ENCODE data around the gene GPC5.

The GPC5 gene

DNA sequence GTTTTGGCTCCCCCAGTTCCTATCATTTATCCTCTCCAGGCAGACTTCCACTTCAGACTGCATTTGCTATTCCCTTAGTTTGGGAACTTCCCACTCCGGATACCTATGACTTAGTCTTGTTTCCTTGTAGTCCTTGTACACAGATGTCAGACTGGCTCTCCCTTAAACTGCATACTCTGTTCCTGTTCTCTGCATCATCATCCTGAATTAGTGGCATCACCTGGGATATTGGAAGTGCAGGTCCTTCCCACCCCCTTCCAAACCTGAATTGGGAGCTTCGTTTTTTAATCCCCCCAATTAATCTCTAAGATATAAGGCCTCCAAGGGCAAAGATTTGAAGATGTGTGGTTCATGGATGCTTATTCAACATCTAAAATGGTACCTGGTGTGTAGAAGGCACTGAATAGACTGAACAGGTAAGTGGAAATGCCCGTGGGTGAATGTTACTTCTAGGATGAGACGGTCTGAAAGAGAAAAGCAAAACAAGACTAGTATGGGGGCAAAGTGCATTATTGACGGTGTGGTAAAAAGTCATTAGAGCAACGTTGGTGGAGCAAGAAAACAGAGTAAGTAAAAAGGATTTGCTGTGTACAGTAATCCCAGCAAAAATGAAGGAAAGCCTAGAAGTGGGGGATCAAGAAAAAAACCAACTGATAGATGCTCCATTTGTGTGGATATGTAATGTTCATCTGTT is 41.4 kb upstream of the GPC5 start:
- Histone ChIP-seq H3K9me3 (ENCODE audit: insufficient read depth, low read depth, low read length) (no peaks in the 10 kb centered on the region), H3K9ac (ENCODE audit: low read depth, low read length) (no peak overlapping the region), H3K27me3 (ENCODE audit: insufficient read depth, low read length) (no peaks in the 10 kb centered on the region), H3K4me3 (ENCODE audit: low read length) (no peak overlapping the region), H3K27ac (ENCODE audit: low read depth, low read length) (0 out of 2 replicates have a peak overlapping the region, but pooled peaks have one; percentile 1), H3K4me1 (ENCODE audit: insufficient read depth, low read length) (no peaks in the 10 kb centered on the region), H3K36me3 (ENCODE audit: insufficient read depth, low read length) (peaks cover 59% of the 10 kb centered on the region)
- WGBS = 89% methylated on average over 5 of the region's 6 CpGs

DNA sequence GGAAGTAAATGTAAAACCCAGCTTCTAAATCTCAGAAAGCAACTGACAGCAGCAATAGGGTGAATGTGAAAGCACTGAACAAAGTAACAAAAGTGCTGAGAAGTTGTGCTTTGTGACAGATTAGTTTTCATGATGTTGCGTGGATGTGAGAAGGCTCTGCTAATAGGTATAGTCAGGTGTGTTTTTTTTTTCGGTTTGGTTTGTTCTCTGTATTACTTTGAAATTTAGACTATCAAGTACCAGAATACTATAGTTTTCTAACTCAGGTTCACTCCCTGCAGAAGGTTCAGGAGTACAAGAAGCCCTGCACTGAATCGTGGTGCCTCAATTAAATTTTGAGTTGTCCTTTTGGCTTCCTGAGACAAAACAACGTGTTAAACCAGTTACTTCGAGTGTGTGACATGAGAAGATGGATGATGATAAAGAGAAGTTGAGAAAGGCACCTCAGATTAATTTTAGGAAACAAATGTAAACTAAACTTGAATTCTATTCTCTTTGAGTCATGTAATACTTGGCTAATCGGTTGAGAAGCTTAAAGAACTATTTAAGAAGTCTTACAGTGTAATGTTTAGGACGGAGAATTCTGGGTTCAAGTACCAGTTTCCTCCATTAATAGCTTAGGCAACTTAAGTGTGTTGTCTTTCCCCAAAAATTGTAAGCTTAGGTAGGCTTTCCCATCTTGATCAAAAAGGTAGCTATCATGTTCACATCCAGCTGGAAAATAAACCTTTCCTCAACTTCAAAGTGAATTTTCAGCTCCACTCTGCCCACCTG is 40.6 kb upstream of the GPC5 start:
- WGBS = 94% methylated on average over 6 of the region's 7 CpGs
- Histone ChIP-seq H3K36me3 (ENCODE audit: insufficient read depth, low read length) (peaks cover 52% of the 10 kb centered on the region), H3K4me1 (ENCODE audit: insufficient read depth, low read length) (no peaks in the 10 kb centered on the region), H3K4me3 (ENCODE audit: low read length) (no peak overlapping the region), H3K9me3 (ENCODE audit: insufficient read depth, low read depth, low read length) (no peaks in the 10 kb centered on the region), H3K9ac (ENCODE audit: low read depth, low read length) (no peak overlapping the region), H3K27ac (ENCODE audit: low read depth, low read length) (0 out of 2 replicates have a peak overlapping the region, but pooled peaks have one; percentile 1), H3K27me3 (ENCODE audit: insufficient read depth, low read length) (no peaks in the 10 kb centered on the region)

DNA sequence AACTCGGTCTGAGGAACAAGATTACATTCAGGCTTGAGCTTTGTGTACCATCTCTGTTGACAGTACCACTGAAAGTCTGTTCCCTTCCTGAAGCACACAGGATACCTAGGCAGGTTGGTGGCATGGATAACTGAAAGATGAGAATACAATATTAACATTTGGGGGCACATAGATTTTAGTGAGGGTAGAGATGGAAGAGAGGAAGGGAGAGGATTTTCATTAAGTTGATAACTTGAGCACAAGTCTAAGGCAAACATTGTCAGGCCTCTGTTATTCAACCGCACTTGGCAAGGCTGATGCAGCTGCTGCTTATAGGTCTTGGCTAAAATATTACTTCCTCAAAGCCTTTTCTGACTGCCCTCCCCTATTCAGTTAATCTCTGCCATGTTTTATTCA is 40.0 kb upstream of the GPC5 start:
- H3K27me3 ChIP-seq (ENCODE audit: insufficient read depth, low read length) = no peaks in the 10 kb centered on the region
- H3K27ac ChIP-seq (ENCODE audit: low read depth, low read length) = 0 out of 2 replicates have a peak overlapping the region, but pooled peaks have one; percentile 1

DNA sequence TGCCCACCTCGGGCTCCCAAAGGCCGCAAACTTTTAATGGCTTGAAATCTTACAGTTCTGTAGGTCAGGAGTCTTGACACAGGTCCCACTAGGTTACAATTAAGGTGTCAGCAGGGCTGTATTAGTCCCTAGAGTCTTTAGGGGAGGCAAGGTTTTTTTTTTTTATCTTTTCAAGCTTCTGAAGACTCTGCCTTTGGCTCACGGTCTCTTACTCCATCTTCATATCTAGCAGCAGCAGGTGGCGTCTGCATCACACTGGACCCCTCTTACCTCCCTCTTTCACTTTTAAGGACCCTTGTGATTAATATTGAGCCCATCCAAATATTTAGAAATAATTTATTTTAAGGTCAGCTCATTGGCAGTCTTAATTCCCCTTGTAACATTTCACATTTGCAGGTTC is 39.3 kb upstream of the GPC5 start:
- Histone ChIP-seq H3K4me3 (ENCODE audit: low read length) (no peak overlapping the region), H3K9me3 (ENCODE audit: insufficient read depth, low read depth, low read length) (no peaks in the 10 kb centered on the region), H3K27me3 (ENCODE audit: insufficient read depth, low read length) (no peaks in the 10 kb centered on the region), H3K36me3 (ENCODE audit: insufficient read depth, low read length) (peaks cover 39% of the 10 kb centered on the region), H3K9ac (ENCODE audit: low read depth, low read length) (no peak overlapping the region), H3K27ac (ENCODE audit: low read depth, low read length) (no peak overlapping the region), H3K4me1 (ENCODE audit: insufficient read depth, low read length) (no peaks in the 10 kb centered on the region)
- WGBS = 86% methylated on average over 4 of the region's 4 CpGs

More for the DNA sequence above, 40.0 kb upstream of the GPC5 start:
- Histone ChIP-seq H3K9ac (ENCODE audit: low read depth, low read length) (no peak overlapping the region), H3K4me3 (ENCODE audit: low read length) (no peak overlapping the region), H3K4me1 (ENCODE audit: insufficient read depth, low read length) (no peaks in the 10 kb centered on the region), H3K36me3 (ENCODE audit: insufficient read depth, low read length) (peaks cover 46% of the 10 kb centered on the region), H3K9me3 (ENCODE audit: insufficient read depth, low read depth, low read length) (no peaks in the 10 kb centered on the region)
- WGBS = 83% methylated on average over 2 of the region's 2 CpGs

DNA sequence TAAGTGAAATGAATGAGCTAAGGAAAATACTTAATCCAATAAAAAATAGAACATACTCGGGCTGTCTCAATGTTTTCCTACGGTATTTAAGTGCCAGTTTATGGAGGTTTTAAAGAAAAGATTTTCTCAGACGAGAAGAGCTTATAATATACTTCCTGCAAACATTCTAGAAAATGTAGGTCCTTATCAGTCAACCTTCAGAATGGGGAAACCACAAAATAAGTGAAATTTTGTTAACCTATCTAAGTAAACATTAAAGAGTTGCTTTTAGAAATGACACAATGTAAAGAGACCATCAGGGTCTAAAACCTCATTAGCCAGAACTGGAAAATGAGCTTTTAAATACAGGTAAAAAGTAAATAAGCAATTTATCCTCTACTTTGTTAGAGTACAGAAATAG is 38.8 kb upstream of the GPC5 start:
- Histone ChIP-seq H3K9me3 (ENCODE audit: insufficient read depth, low read depth, low read length) (no peaks in the 10 kb centered on the region), H3K9ac (ENCODE audit: low read depth, low read length) (no peak overlapping the region), H3K36me3 (ENCODE audit: insufficient read depth, low read length) (peaks cover 33% of the 10 kb centered on the region), H3K4me1 (ENCODE audit: insufficient read depth, low read length) (no peaks in the 10 kb centered on the region), H3K27me3 (ENCODE audit: insufficient read depth, low read length) (no peaks in the 10 kb centered on the region), H3K27ac (ENCODE audit: low read depth, low read length) (no peak overlapping the region), H3K4me3 (ENCODE audit: low read length) (no peak overlapping the region)
- WGBS = no CpG with 5 or more reads among the region's 3 CpGs

DNA sequence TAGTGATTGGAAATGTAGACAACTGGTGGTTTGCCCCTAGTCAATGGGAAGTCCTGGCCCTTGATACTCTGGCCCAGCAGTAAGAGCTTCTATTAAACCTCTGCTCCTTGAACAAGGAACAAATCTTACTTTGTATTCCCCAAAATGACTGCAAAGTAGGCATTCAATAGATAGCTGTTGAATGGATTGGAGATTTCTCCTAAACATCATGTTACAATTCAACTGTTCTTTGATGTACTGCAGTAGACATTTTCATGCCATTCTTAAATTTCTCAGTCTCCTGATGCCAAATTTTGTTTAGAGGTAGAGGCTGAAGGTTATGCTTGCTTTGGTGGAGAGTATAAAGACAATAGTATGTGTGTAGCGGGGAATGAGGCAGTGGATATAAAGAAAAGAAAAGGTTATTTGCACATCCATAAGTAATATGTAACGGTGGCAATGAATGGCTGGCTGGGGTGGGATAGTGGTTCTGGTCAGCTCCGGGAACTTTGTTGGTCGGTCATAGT is 38.1 kb upstream of the GPC5 start:
- Histone ChIP-seq H3K27ac (ENCODE audit: low read depth, low read length) (no peak overlapping the region), H3K4me3 (ENCODE audit: low read length) (no peak overlapping the region), H3K9ac (ENCODE audit: low read depth, low read length) (no peak overlapping the region), H3K4me1 (ENCODE audit: insufficient read depth, low read length) (no peaks in the 10 kb centered on the region), H3K9me3 (ENCODE audit: insufficient read depth, low read depth, low read length) (no peaks in the 10 kb centered on the region), H3K36me3 (ENCODE audit: insufficient read depth, low read length) (peaks cover 27% of the 10 kb centered on the region), H3K27me3 (ENCODE audit: insufficient read depth, low read length) (no peaks in the 10 kb centered on the region)
- WGBS = 95% methylated on average over 4 of the region's 4 CpGs

DNA sequence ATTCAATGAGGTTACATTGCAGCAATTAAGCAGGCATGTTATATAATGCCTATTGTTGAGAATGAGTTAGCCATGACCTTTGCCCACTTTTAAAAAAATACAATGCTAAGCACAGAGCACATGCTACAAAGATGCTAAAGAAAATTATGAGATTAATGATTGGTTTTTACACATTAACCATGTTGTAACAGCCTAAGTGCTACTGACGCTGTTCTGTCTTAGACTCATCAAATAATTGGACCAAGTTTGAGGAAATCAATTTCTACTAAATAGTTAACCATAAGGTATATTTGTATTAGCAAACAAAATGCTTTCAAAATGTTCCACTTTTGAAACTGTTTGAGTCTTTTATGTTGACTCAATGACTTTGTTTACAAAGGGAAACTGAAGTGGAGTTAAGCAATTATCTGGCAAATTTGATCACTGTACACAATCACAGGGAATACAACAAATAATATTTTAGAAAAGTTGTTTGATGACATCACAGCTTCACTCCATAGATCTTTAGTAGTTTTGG is 36.6 kb upstream of the GPC5 start:
- WGBS = no CpG with 5 or more reads among the region's 1 CpG
- H3K27ac ChIP-seq (ENCODE audit: low read depth, low read length) = no peak overlapping the region
- no peak overlapping the region for H3K9ac ChIP-seq (ENCODE audit: low read depth, low read length)
- peaks cover 12% of the 10 kb centered on the region for H3K36me3 ChIP-seq (ENCODE audit: insufficient read depth, low read length)
- no peaks in the 10 kb centered on the region for H3K9me3 ChIP-seq (ENCODE audit: insufficient read depth, low read depth, low read length)
- no peaks in the 10 kb centered on the region for H3K4me1 ChIP-seq (ENCODE audit: insufficient read depth, low read length)
- no peaks in the 10 kb centered on the region for H3K27me3 ChIP-seq (ENCODE audit: insufficient read depth, low read length)
- H3K4me3 ChIP-seq (ENCODE audit: low read length) = no peak overlapping the region

DNA sequence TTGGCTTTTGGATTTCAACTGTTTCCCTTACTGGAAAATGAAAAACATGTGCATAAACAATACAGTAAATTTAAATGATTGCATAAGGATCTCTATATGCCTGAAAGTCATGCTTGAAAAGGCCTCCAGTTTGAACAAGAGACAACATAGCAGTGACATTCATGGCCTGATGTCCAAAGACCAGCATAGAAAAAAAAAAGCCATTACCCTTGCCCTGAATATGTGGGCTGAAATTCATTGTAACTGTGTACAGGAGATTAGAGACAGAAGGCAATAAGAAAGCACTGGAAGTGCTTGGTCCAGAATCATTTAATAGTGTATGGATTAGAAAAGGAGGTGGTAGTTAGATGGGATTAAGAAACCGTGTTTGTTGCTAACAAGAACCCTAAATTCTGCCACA is 35.5 kb upstream of the GPC5 start:
- no peaks in the 10 kb centered on the region for H3K9me3 ChIP-seq (ENCODE audit: insufficient read depth, low read depth, low read length)
- H3K36me3 ChIP-seq (ENCODE audit: insufficient read depth, low read length) = peaks cover 5% of the 10 kb centered on the region; the same call in 1 of the 2 replicates
- no peak overlapping the region for H3K4me3 ChIP-seq (ENCODE audit: low read length)
- H3K9ac ChIP-seq (ENCODE audit: low read depth, low read length) = no peak overlapping the region
- 82% methylated on average over 1 of the region's 1 CpG for whole genome bisulfite sequencing
- no peaks in the 10 kb centered on the region for H3K4me1 ChIP-seq (ENCODE audit: insufficient read depth, low read length)
- H3K27ac ChIP-seq (ENCODE audit: low read depth, low read length) = no peak overlapping the region
- H3K27me3 ChIP-seq (ENCODE audit: insufficient read depth, low read length) = no peaks in the 10 kb centered on the region

DNA sequence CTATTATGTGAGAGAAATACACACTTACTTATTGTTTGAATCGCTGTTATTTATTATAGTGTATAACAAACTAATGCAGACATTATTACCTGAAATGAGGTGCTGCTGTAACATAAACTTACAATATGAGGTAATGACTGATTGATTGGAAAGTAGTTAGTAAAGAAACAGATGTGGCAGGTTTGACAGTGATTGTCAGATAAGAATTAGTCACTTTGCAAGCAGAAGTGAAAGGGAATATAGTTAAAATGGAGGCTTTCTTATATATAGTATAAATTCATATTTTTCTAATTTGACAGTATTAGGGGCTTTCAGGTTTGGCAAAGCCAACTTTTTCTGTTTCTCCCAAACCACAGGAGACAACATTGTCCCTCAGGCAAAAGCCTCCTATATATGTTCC is 30.3 kb upstream of the GPC5 start:
- Histone ChIP-seq H3K9me3 (ENCODE audit: insufficient read depth, low read depth, low read length) (no peaks in the 10 kb centered on the region), H3K4me1 (ENCODE audit: insufficient read depth, low read length) (no peaks in the 10 kb centered on the region; the same call in 1 of the 2 replicates), H3K36me3 (ENCODE audit: insufficient read depth, low read length) (no peaks in the 10 kb centered on the region), H3K4me3 (ENCODE audit: low read length) (no peak overlapping the region), H3K9ac (ENCODE audit: low read depth, low read length) (no peak overlapping the region), H3K27ac (ENCODE audit: low read depth, low read length) (no peak overlapping the region), H3K27me3 (ENCODE audit: insufficient read depth, low read length) (no peaks in the 10 kb centered on the region)
- WGBS = no CpG with 5 or more reads among the region's 1 CpG

DNA sequence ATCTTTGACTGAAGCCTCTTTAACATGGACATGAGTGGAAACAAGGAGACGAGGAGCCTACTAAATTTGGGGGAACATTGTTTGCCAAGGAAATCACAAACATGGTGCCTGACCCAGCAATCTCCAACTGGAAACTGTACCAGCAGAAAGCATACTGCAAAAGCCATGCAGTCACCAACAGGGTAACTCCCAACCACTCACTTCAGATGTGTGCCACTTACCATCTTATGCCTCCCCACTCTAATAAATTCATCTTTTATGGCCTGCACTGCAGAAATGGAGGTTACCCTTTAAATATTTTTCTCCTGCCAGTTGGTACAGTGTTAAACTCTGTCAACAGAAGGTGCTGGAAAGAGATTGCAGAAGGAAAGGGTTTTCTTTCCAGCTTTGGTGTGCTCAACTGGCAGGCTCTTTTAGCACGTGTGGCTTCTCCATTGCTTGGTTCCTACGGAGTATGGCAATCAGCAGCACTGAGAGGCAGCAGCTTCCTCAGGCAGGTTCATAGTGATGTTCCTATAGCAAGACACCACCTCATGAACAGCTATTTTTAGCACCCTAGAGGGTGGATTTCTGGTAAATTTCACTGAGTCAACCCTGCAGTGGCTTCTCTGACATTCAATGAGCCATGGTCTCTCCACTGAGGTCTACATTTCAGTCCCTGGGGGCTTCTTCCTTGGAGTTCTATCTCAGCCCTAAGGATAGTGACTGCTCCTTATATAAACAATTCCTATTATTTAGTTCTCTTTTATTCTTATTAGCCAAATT is 29.6 kb upstream of the GPC5 start:
- H3K27me3 ChIP-seq (ENCODE audit: insufficient read depth, low read length) = no peaks in the 10 kb centered on the region
- H3K36me3 ChIP-seq (ENCODE audit: insufficient read depth, low read length) = no peaks in the 10 kb centered on the region
- no peaks in the 10 kb centered on the region for H3K9me3 ChIP-seq (ENCODE audit: insufficient read depth, low read depth, low read length)
- WGBS = 89% methylated on average over 3 of the region's 3 CpGs
- H3K9ac ChIP-seq (ENCODE audit: low read depth, low read length) = no peak overlapping the region
- no peaks in the 10 kb centered on the region; the same call in 1 of the 2 replicates for H3K4me1 ChIP-seq (ENCODE audit: insufficient read depth, low read length)
- no peak overlapping the region for H3K4me3 ChIP-seq (ENCODE audit: low read length)
- H3K27ac ChIP-seq (ENCODE audit: low read depth, low read length) = no peak overlapping the region

DNA sequence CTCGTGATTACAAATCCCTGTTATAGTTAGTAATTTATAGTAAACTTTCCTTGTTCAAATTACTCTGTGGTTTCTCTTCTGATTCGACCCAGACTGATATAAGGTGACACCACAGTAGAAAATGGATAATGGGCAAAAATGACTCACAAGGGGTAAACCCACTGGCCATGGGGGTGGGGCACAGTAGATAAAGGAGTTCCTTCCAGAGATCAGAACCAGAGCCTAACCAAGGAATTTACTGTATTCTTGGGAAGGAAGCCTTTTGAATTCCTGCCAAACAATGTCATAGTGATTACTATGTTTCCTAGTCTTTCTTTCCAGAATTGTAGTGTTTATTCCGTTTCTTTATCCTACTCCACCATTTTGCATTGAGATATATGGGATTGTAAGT is 29.0 kb upstream of the GPC5 start:
- H3K27me3 ChIP-seq (ENCODE audit: insufficient read depth, low read length) = no peaks in the 10 kb centered on the region
- H3K27ac ChIP-seq (ENCODE audit: low read depth, low read length) = no peak overlapping the region
- no peak overlapping the region for H3K4me3 ChIP-seq (ENCODE audit: low read length)
- no peaks in the 10 kb centered on the region for H3K36me3 ChIP-seq (ENCODE audit: insufficient read depth, low read length)
- no peak overlapping the region for H3K9ac ChIP-seq (ENCODE audit: low read depth, low read length)
- no peaks in the 10 kb centered on the region; the same call in 1 of the 2 replicates for H3K4me1 ChIP-seq (ENCODE audit: insufficient read depth, low read length)
- H3K9me3 ChIP-seq (ENCODE audit: insufficient read depth, low read depth, low read length) = no peaks in the 10 kb centered on the region
- 70% methylated on average over 1 of the region's 3 CpGs for WGBS

All from HUES64 (cell line).